ENCODE results near the gene PI16.

The PI16 gene

DNA sequence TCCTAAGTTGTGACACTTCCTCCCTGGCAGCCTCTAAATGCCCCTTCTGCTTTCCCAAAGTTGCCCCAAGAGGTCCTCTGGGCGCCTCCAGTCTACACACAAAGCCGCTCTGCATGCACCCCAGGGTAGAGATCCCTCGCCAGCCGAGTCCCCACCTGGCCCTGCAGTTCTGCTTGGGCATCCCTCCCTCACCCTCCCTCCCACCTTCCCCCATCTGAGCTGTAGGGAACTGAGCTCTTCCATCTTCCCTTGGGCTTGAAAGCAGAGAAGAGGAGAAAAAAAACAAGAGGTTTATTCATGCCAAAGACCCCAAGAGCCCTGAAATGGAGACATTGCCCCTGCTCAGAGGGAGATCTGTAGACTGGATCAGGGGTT, 45.2 kb downstream of the PI16 start:
- no peak for DNase-seq (ENCODE audit: low read depth in 2 of 2)

GRCh38 chr6:37004044-37004980, 49.8 kb downstream of the PI16 start:
- no peak for DNase-seq (ENCODE audit: low read depth in 2 of 2)

- DNase-seq (ENCODE audit: low read depth in 2 of 2) = no peak
These were observed 50.7 kb downstream of the PI16 start, which contains the start of gene FGD2 for GRCh38 chr6:37005061-37005810. TSS of gene FGD2 (plus strand) at chr6:37005655. CDS start at chr6:37005818, 163 bp downstream.

GRCh38 chr6:37005827-37006567, 51.5 kb downstream of the PI16 start:
- DNase-seq (ENCODE audit: low read depth in 2 of 2) = no peak

DNA sequence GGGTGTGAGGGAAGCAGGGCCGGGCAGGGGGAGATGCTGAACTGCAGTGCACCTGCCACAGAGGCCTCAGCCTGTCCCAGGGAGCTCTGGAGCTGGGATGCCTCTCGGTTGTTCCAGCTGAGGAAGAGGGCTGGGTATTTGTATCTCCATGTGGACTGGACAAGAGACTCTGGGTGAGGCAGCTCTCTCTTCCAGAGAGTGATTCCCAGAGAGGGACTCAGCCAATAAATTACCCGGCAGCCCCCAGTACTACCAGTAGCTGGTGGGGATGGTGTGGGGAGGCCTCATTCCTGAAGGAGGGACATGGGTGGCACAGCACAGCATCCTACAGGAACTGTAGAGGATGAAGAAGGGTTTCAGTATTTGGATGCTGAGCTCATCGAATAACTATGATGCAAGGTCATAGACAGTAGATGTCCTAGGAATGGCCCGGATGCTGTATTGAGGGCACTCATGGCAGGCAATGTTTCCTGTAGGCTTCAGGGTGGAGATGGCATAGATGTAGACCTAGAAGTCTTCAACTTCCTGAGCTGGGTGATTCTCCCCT, 52.3 kb downstream of the PI16 start:
- no peak for DNase-seq (ENCODE audit: low read depth in 2 of 2)

DNA sequence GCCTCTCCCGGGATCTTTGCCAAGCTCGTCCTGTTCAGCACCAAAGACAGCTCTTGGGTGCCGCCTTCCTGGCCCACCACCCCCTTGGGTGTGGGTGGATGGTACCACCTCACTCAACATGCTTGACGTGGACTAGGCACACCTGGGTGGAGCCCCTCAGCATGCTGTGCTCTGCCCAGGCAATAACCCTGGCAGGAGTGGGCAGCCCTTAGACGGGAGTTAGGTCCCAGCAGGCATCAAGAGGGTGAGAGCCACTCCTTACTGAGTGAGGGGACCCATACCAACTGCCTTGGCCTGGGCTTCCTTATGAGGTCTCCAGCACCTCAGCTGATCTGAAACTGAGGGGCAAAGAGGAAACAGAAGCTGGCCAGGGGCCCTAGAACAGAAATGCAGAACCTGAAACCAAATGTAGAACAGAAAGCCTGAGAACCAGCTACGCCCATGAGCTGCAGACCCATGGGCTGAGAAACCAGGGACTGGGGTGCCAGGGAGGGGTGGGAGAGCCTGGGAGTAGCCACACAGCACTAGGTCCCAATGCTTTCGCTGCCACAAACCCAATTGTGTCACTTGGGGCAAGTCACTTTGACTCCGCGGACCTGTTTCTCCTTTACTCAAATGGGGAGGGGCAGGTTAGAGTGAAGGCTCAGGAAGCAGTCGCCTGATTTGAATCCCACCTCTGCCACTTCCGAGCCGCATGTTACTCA, 53.0 kb downstream of the PI16 start:
- DNase-seq (ENCODE audit: low read depth in 2 of 2) = no peak

GRCh38 chr6:37008484-37009465, 54.2 kb downstream of the PI16 start:
- no peak for DNase-seq (ENCODE audit: low read depth in 2 of 2)

DNA sequence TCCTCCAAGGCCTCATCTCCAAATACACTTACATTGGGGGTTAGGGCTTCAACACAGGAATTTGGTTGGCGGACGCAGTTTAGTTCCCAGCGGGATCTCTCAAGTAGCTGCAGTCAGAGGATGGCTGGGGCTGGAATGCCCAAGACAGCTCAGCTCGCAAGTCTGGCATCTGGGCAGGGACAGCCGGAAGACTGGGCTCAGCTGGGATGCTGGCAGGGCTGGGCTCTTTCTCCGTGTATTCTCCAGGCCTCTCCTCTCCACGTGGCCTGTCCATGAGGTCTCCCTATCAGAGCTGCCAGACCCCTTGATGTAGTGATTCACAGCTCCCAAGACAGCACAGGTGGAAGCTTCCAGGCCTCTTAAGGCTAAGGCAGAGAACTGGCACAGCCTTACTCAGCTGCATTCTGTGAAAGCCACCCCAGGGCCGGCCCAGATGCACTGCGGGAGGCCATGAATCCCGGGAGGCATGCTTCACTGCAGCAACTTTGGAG, 55.9 kb downstream of the PI16 start:
- DNase-seq (ENCODE audit: low read depth in 2 of 2) = no peak

DNA sequence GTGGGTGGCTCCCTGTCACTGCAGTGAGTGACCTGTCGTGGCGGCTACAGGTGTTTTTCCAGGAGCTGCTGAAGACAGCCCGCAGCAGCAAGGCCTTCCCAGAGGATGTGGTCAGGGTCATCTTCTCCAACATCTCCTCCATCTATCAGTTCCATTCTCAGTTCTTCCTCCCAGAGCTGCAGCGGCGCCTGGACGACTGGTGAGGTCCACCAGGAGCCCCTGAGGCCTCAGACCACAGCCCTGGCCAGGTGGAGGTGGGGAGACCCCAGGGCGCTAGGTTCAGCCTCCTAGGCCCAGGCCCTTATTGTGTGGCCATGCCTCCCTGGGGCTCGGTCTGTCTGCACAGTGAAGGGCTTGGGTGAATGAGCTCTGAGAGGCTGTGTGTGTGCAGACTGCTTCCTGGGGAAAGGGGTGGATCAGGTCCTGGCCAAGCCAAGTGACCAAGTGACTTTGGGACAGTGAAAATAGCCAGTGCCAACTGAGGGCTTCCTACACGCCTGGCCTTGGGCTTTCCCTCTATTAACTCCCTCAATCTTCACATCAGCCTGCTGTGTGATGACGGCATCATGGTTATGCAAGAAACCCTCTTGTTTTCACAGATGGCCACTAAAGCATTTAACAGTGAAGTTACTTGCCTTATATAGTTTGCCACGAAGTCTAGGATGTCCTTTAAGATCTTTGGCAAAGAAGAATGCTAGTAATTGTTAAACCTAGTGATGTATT, 57.3 kb downstream of the PI16 start:
- no peak for DNase-seq (ENCODE audit: low read depth in 2 of 2)

DNA sequence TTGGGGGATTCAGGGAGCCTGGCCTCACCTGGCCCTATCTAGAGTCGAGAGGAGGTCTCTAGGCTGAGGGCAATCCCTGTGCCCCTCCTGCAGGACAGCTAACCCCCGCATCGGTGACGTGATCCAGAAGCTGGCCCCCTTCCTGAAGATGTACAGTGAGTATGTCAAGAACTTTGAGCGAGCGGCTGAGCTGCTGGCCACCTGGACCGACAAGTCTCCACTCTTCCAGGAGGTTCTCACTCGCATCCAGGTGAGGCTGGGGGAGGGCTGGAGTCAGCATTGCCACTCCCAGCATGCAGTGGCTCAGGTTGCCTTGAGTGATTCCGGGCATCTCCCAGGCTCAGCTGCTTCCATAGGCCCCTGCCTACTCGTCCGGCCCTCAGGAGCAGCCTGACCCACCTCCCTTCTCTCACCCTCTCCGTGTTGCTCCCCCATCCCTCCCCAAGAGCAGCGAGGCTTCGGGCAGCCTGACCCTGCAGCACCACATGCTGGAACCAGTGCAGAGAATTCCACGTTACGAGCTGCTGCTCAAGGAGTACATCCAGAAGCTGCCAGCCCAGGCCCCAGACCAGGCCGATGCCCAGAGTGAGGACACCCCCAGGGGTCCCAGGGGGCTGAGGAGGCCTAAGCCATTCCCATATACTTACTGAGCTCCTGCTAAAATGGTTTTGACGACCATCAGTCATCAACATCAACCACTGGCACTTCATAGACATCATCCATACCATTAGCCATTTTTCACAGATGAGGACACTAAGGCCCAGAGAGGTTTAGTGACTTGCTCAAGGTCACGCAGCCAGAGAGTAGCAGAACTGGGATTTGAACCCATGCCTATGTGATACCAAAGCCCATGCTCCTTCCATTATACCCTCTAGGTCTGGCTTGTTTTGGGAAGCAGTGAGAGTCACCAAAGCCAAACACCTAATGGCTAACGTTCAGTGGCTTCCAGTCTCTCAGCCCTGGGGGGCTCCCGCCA, 59.3 kb downstream of the PI16 start:
- no peak for DNase-seq (ENCODE audit: low read depth in 2 of 2)
